Neuronal stem cell (in vitro differentiated cells): ENCODE data around the gene BRD1.

Experiments used
- DNase-seq: peaks from one replicate; pipeline ENCODE4 v3.0.0-alpha.2; 2013; ENCODE audit warnings: low spot score
- H2AFZ ChIP-seq: one replicate; pipeline ENCODE4 v1.6.1; 2013; ENCODE audit warnings: mild to moderate bottlenecking, low read length, inconsistent platforms
- H2AK5ac ChIP-seq: 2 replicates; pipeline ENCODE4 v1.6.1; 2013; ENCODE audit warnings: low read depth, mild to moderate bottlenecking, inconsistent platforms, low read length, moderate library complexity, mixed read lengths
- H2BK120ac ChIP-seq: 2 replicates; pipeline ENCODE4 v1.6.1; 2013; ENCODE audit warnings: low read depth, mild to moderate bottlenecking, inconsistent platforms, low read length, moderate library complexity, mixed read lengths
- H2BK12ac ChIP-seq: one replicate; pipeline ENCODE4 v1.6.1; 2013; ENCODE audit warnings: low read length, inconsistent platforms
- H2BK15ac ChIP-seq: 2 replicates; pipeline ENCODE4 v1.6.1; 2013; ENCODE audit warnings: mild to moderate bottlenecking, low read length, inconsistent platforms, mixed read lengths
- H2BK5ac ChIP-seq: one replicate; pipeline ENCODE4 v1.6.1; 2013; ENCODE audit warnings: inconsistent platforms, mild to moderate bottlenecking, low read length, moderate library complexity
- H3K14ac ChIP-seq: one replicate; pipeline ENCODE4 v1.6.1; 2013; ENCODE audit warnings: low read length, inconsistent platforms
- H3K18ac ChIP-seq: 2 replicates; pipeline ENCODE4 v1.6.1; 2013; ENCODE audit warnings: low read length, inconsistent platforms
- H3K23ac ChIP-seq: 2 replicates; pipeline ENCODE4 v1.6.1; 2013; ENCODE audit warnings: low read depth, mild to moderate bottlenecking, mixed read lengths, low read length, inconsistent platforms; ENCODE audit not compliant: poor library complexity
- H3K27ac ChIP-seq: replicated peaks from 3 replicates; pipeline ENCODE4 v1.5.1; 2013; ENCODE audit warnings: low read length, inconsistent platforms
- H3K27me3 ChIP-seq, 3 experiments: 2 replicates each; pipeline ENCODE4 v1.6.1; 2013; ENCODE audit warnings: low read length in 3 of 3, mild to moderate bottlenecking in 2 of 3, inconsistent platforms in 1 of 3, low read depth in 1 of 3, mixed read lengths in 1 of 3, moderate library complexity in 1 of 3; ENCODE audit not compliant: control insufficient read depth in 3 of 3, insufficient read depth in 3 of 3
- H3K36me3 ChIP-seq, 2 donors: replicated peaks in 1 of 2; 2 replicates each; pipeline ENCODE4 v1.6.1; 2013; ENCODE audit warnings: low read length in 2 of 2; ENCODE audit not compliant: control insufficient read depth in 2 of 2, insufficient read depth in 2 of 2
- H3K4ac ChIP-seq: 2 replicates; pipeline ENCODE4 v1.6.1; 2013; ENCODE audit warnings: inconsistent platforms, mild to moderate bottlenecking, low read length, moderate library complexity
- H3K4me1 ChIP-seq, 2 donors: 1 replicate in 1 of 2; 2 replicates in 1 of 2; pipeline ENCODE4 v1.6.1; 2013; ENCODE audit warnings: low read length in 2 of 2, low read depth in 1 of 2; ENCODE audit not compliant: control insufficient read depth in 2 of 2, insufficient read depth in 1 of 2
- H3K4me2 ChIP-seq: one replicate; pipeline ENCODE4 v1.6.1; 2013; ENCODE audit warnings: mild to moderate bottlenecking, low read length, inconsistent platforms; ENCODE audit not compliant: insufficient read depth, poor library complexity, severe bottlenecking
- H3K4me3 ChIP-seq, 2 donors: 2 replicates each; pipeline ENCODE4 v1.5.1; 2013; ENCODE audit warnings: low read length in 2 of 2, mild to moderate bottlenecking in 2 of 2, inconsistent platforms in 1 of 2, moderate library complexity in 1 of 2
- H3K79me1 ChIP-seq: one replicate; pipeline ENCODE4 v1.6.1; 2013; ENCODE audit warnings: low read depth, mild to moderate bottlenecking, inconsistent platforms, low read length, moderate library complexity
- H3K9ac ChIP-seq: one replicate; pipeline ENCODE4 v1.6.1; 2013; ENCODE audit warnings: mild to moderate bottlenecking, low read depth, low read length, inconsistent platforms; ENCODE audit not compliant: poor library complexity
- H3K9me3 ChIP-seq, 2 donors: replicated peaks in 1 of 2; 2 replicates each; pipeline versions ENCODE3 to v1.6.1; 2013; ENCODE audit warnings: low read length in 2 of 2, mild to moderate bottlenecking in 2 of 2, inconsistent platforms in 1 of 2, low read depth in 1 of 2, mixed read lengths in 1 of 2, moderate library complexity in 1 of 2; ENCODE audit not compliant: control insufficient read depth in 2 of 2, insufficient read depth in 1 of 2
- H4K8ac ChIP-seq: one replicate; pipeline ENCODE4 v1.6.1; 2013; ENCODE audit warnings: low read depth, mild to moderate bottlenecking, inconsistent platforms, low read length, moderate library complexity
- H4K91ac ChIP-seq: one replicate; pipeline ENCODE4 v1.6.1; 2013; ENCODE audit warnings: low read length, low read depth, mild to moderate bottlenecking, inconsistent platforms; ENCODE audit not compliant: poor library complexity
- WGBS, 2 donors: extraction: QIAGEN DNeasy Blood & Tissue Kit; methylation state at CpG; one replicate each; pipeline ENCODE4 v1.1.7; 2013; ENCODE audit warnings: missing lambda C conversion rate in 2 of 2, mixed read lengths in 1 of 2; ENCODE audit not compliant: insufficient read length in 2 of 2, insufficient replicate concordance in 1 of 2; ENCODE audit errors: extremely low coverage in 2 of 2; 5-methylcytosine and 5-hydroxymethylcytosine counted together

The BRD1 gene

DNA sequence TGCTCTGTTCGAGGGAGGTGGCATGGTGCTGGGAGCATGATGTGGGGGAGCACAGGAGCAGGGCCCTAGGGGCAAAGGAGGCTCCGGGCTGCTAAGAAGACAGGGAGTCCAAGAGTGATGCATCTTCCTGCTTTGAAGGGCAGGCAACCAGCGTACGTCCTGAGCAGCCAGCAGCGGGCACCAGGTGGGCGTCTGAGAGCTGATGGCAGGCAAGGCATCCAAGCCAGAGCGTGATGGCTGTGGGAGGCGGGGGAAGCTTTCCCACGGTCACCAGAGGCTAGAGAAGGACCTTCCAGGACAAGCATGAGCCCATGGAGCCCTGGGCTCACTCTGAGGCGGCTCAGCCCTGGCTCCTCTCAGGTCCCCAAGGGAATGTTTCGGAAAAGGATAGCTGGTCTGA lies 32.2 kb downstream of the BRD1 start:
- no peak overlapping the region for H4K8ac ChIP-seq
- no peak overlapping the region for H3K4me3 ChIP-seq
- H3K27me3 ChIP-seq = no peaks in the 10 kb centered on the region
- no CpG with 5 or more reads among the region's 11 CpGs for WGBS, 2 donors
- H2BK15ac ChIP-seq = no peak overlapping the region
- H3K18ac ChIP-seq = peak overlapping the region; percentile 35
- no peak overlapping the region for H2BK120ac ChIP-seq
- H3K79me1 ChIP-seq = peaks cover 34% of the 10 kb centered on the region
- H3K27ac ChIP-seq = no peak overlapping the region
- H3K9ac ChIP-seq = no peak overlapping the region
- H2AFZ ChIP-seq = no peak overlapping the region
- H3K36me3 ChIP-seq = peaks cover 69 to 99% of the 10 kb centered on the region in 2 donors
- no peak for DNase-seq
- no peak overlapping the region for H3K4me2 ChIP-seq
- no peak overlapping the region for H4K91ac ChIP-seq
- no peak overlapping the region for H2AK5ac ChIP-seq
- H3K4me1 ChIP-seq = no peaks in the 10 kb centered on the region
- H3K9me3 ChIP-seq = no peaks in the 10 kb centered on the region
- peak overlapping the region; percentile 47 for H3K23ac ChIP-seq
- H2BK5ac ChIP-seq = no peak overlapping the region
- no peak overlapping the region for H2BK12ac ChIP-seq
- no peak overlapping the region for H3K4ac ChIP-seq
- no peak overlapping the region for H3K14ac ChIP-seq

DNA sequence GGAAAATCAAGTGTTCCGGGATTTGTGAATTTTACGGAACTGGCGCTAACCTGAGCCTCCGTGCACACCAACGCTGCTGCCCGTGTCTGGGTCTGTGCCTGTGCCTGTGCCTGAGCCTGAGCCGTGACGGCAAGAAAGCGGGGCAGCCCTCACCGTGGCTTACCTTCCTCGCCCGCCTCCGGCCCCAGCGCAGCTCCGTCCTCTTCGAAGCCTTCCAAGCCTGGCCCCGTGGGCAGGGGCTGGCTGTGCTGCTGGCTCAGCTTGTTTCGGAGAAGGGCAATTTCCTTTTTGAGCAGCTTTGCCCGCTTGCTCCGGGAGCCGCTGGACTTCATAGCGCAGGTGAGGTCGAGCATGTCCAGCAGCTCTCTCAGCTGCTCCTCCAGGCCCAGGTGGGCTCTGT lies 33.8 kb downstream of the BRD1 start:
- Histone ChIP-seq H4K8ac (no peak overlapping the region), H3K23ac (no peak overlapping the region), H3K4me1 (no peaks in the 10 kb centered on the region), H3K4me2 (no peak overlapping the region), H2BK120ac (no peak overlapping the region), H3K27ac (no peak overlapping the region), H3K14ac (no peak overlapping the region), H3K9me3 (no peaks in the 10 kb centered on the region), H3K4me3 (peak overlapping the region in 1 of 2 donors; percentile 32), H3K27me3 (no peaks in the 10 kb centered on the region), H3K9ac (no peak overlapping the region), H4K91ac (no peak overlapping the region), H3K36me3 (peaks cover 75 to 99% of the 10 kb centered on the region in 2 donors), H2AFZ (no peak overlapping the region), H3K79me1 (peaks cover 34% of the 10 kb centered on the region), H2BK5ac (no peak overlapping the region), H2BK12ac (no peak overlapping the region), H3K4ac (no peak overlapping the region), H2AK5ac (no peak overlapping the region), H3K18ac (no peak overlapping the region), H2BK15ac (no peak overlapping the region)
- WGBS, 2 donors = no CpG with 5 or more reads among the region's 23 CpGs
- DNase-seq = no peak

DNA sequence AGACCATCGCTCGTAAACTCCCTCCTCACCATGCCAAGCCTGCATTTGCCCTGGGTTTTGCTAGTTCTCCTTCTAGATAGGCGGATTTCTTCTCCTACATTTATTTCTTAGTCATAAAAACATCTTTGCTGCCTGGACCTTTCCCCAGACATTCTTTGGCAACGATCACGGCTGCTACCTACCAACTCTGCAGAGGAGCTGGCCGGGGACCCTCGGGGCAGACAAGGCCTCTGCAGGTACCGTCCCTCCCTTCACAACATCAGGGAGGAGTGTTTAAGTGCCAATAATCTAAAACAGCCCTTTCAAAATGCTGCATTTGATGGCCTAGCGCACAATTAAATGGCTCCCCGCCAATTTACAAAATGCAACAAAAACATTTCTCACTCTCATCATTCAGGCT lies 34.4 kb downstream of the BRD1 start:
- no peaks in the 10 kb centered on the region for H3K9me3 ChIP-seq

GRCh38 chr22:49792107-49792506 lies 35.6 kb downstream of the BRD1 start:
- H2BK15ac ChIP-seq = no peak overlapping the region
- no peaks in the 10 kb centered on the region for H3K9me3 ChIP-seq
- DNase-seq = no peak
- H2AK5ac ChIP-seq = no peak overlapping the region
- H3K4ac ChIP-seq = no peak overlapping the region
- H2BK120ac ChIP-seq = no peak overlapping the region
- H3K18ac ChIP-seq = no peak overlapping the region
- WGBS, 2 donors = no CpG with 5 or more reads among the region's 10 CpGs
- peaks cover 30% of the 10 kb centered on the region for H3K79me1 ChIP-seq
- no peak overlapping the region for H3K23ac ChIP-seq
- no peak overlapping the region for H4K8ac ChIP-seq
- H3K9ac ChIP-seq = no peak overlapping the region
- peaks cover 68 to 99% of the 10 kb centered on the region in 2 donors for H3K36me3 ChIP-seq
- no peak overlapping the region for H4K91ac ChIP-seq
- no peak overlapping the region for H2BK12ac ChIP-seq
- H3K4me3 ChIP-seq = no peak overlapping the region
- H3K27ac ChIP-seq = no peak overlapping the region
- H2AFZ ChIP-seq = no peak overlapping the region
- H2BK5ac ChIP-seq = no peak overlapping the region
- H3K14ac ChIP-seq = no peak overlapping the region
- no peaks in the 10 kb centered on the region for H3K27me3 ChIP-seq
- H3K4me2 ChIP-seq = no peak overlapping the region
- H3K4me1 ChIP-seq = no peaks in the 10 kb centered on the region

More for the DNA sequence above, 34.4 kb downstream of the BRD1 start:
- H4K8ac ChIP-seq = no peak overlapping the region
- WGBS, 2 donors = no CpG with 5 or more reads among the region's 10 CpGs
- H3K4me3 ChIP-seq = no peak overlapping the region
- H4K91ac ChIP-seq = no peak overlapping the region
- H3K14ac ChIP-seq = no peak overlapping the region
- no peak overlapping the region for H2BK15ac ChIP-seq
- no peak overlapping the region for H3K18ac ChIP-seq
- DNase-seq = no peak
- no peak overlapping the region for H3K4me2 ChIP-seq
- H2AK5ac ChIP-seq = no peak overlapping the region
- no peaks in the 10 kb centered on the region for H3K4me1 ChIP-seq
- no peak overlapping the region for H3K4ac ChIP-seq
- H2BK5ac ChIP-seq = no peak overlapping the region
- no peak overlapping the region for H3K27ac ChIP-seq
- peaks cover 71 to 99% of the 10 kb centered on the region in 2 donors for H3K36me3 ChIP-seq
- no peak overlapping the region for H2AFZ ChIP-seq
- no peaks in the 10 kb centered on the region for H3K27me3 ChIP-seq
- no peak overlapping the region for H2BK120ac ChIP-seq
- H3K9ac ChIP-seq = no peak overlapping the region
- no peak overlapping the region for H3K23ac ChIP-seq
- H2BK12ac ChIP-seq = no peak overlapping the region
- peaks cover 30% of the 10 kb centered on the region for H3K79me1 ChIP-seq
